MCF 10A (cell line): ENCODE measurements around the gene NQO1. TPM values are rescaled to one million over a fixed set of nuclear protein-coding genes. Genes with fewer than 3 reads are reported as not detected.

Experiments
- BruUV-seq: library from RNA; stranded (reverse); fragments of 400-500 nt; replicated peaks from 2 replicates; lab custom pipeline; 2021; lab: Mats Ljungman, UMichigan
- CTCF ChIA-PET: fragments of 300-600 bp; sonication (Branson Sonifier 250); formaldehyde crosslinking; extraction: SDS; loops from one replicate; lab custom pipeline; 2021; ENCODE audit warnings: antibody characterized with exemption, inconsistent platforms; lab: Yijun Ruan, JAX
- POLR2A ChIA-PET: fragments of 300-600, 350-650 bp; sonication (Branson Sonifier 250); formaldehyde crosslinking; extraction: SDS; loops from one replicate; lab custom pipeline; 2020; ENCODE audit warnings: antibody characterized with exemption, inconsistent platforms; lab: Yijun Ruan, JAX
- DNase-seq: peaks from one replicate; pipeline ENCODE4 v3.0.0-alpha.2; 2018; ENCODE audit not compliant: unreplicated experiment
- H3K27ac Mint-ChIP-seq: one replicate; pipeline ENCODE4 v1.8.0; 2022; ENCODE audit warnings: mild to moderate bottlenecking, low read depth, mixed read lengths; ENCODE audit not compliant: unreplicated experiment
- H3K27me3 Mint-ChIP-seq: one replicate; pipeline ENCODE4 v1.8.0; 2022; ENCODE audit warnings: mixed read lengths; ENCODE audit not compliant: insufficient read depth, unreplicated experiment
- H3K36me3 Mint-ChIP-seq: one replicate; pipeline ENCODE4 v1.8.0; 2022; ENCODE audit warnings: mild to moderate bottlenecking, moderate library complexity, mixed read lengths; ENCODE audit not compliant: insufficient read depth, unreplicated experiment
- H3K4me1 Mint-ChIP-seq: one replicate; pipeline ENCODE4 v1.8.0; 2022; ENCODE audit warnings: mixed read lengths; ENCODE audit not compliant: insufficient read depth, unreplicated experiment
- H3K4me3 Mint-ChIP-seq: one replicate; pipeline ENCODE4 v1.8.0; 2022; ENCODE audit warnings: mild to moderate bottlenecking, moderate library complexity, mixed read lengths; ENCODE audit not compliant: unreplicated experiment
- H3K9me3 Mint-ChIP-seq: one replicate; pipeline ENCODE4 v1.8.0; 2022; ENCODE audit warnings: mixed read lengths; ENCODE audit not compliant: unreplicated experiment
- CTCF ChIP-seq: fragments of 200-600 bp; IDR thresholded peaks from one replicate; pipeline ENCODE4 v1.8.0; 2022; ENCODE audit warnings: antibody characterized with exemption, mild to moderate bottlenecking; ENCODE audit not compliant: unreplicated experiment
- intact Hi-C: fragments of 100-400 bp; cut with micrococcal nuclease; formaldehyde crosslinking; loops from 2 replicates; pipeline ENCODE4 v1.14.1; 2022
- total RNA-seq: library from RNA; stranded (reverse); gene quantifications from 2 replicates; pipeline ENCODE4 v1.2.3, GENCODE V29; 2022

Gene NQO1
- total RNA-seq, 1 experiment from 2014 or later = 140 TPM

- no peaks in the 10 kb centered on the region for H3K9me3 Mint-ChIP-seq
- ChIA-PET POLR2A (interaction anchor here (1.0 to 1.2 kb wide), 2 partner anchors 33 kb away, joined by 3 to 6 read pairs; partner anchors contain the start of gene NOB1), CTCF (interaction anchor here (1.2 to 10.4 kb wide), 2 partner anchors 10 to 33 kb away, joined by 5 to 87 read pairs; partner anchors contain the start of gene NOB1)
- BruUV-seq = no TSS peak
- TF ChIP-seq CTCF = no peak
- peaks cover 23% of the 10 kb centered on the region for H3K36me3 Mint-ChIP-seq
- no peak for DNase-seq
- intact Hi-C loops = no loop called here
- no peaks in the 10 kb centered on the region for H3K27me3 Mint-ChIP-seq
- H3K27ac Mint-ChIP-seq = no peak overlapping the region
- peaks cover 8% of the 10 kb centered on the region for H3K4me1 Mint-ChIP-seq
- no peak overlapping the region for H3K4me3 Mint-ChIP-seq
Observed at GRCh38 chr16:69721441-69721957, 4.9 kb downstream of the NQO1 start.

GRCh38 chr16:69720822-69721430, 5.4 kb downstream of the NQO1 start:
- Mint-ChIP-seq H3K27me3 (no peaks in the 10 kb centered on the region), H3K4me1 (peaks cover 6% of the 10 kb centered on the region), H3K4me3 (no peak overlapping the region), H3K36me3 (peaks cover 17% of the 10 kb centered on the region), H3K27ac (no peak overlapping the region), H3K9me3 (no peaks in the 10 kb centered on the region)
- intact Hi-C loops = no loop called here
- no peak for TF ChIP-seq CTCF
- POLR2A ChIA-PET = interaction anchor here (1.0 kb wide), 1 partner anchor 33 kb away, joined by 3 read pairs; no protein-coding TSS in a partner anchor
- DNase-seq = no peak
- BruUV-seq = no TSS peak
- CTCF ChIA-PET = interaction anchor here (10.4 kb wide), 1 partner anchor 34 kb away, joined by 87 read pairs; the partner anchor contains the start of gene NOB1

GRCh38 chr16:69718111-69718764, 8.1 kb downstream of the NQO1 start:
- no peaks in the 10 kb centered on the region for H3K9me3 Mint-ChIP-seq
- intact Hi-C loops = no loop called here
- no peak for TF ChIP-seq CTCF
- H3K27ac Mint-ChIP-seq = no peak overlapping the region
- H3K27me3 Mint-ChIP-seq = no peaks in the 10 kb centered on the region
- H3K36me3 Mint-ChIP-seq = peaks cover 29% of the 10 kb centered on the region
- no TSS peak for BruUV-seq
- POLR2A ChIA-PET = interaction anchor here (2.5 kb wide), 1 partner anchor 36 kb away, joined by 6 read pairs; the partner anchor contains the start of gene NOB1
- no peak for DNase-seq
- no peak overlapping the region for H3K4me3 Mint-ChIP-seq
- no peaks in the 10 kb centered on the region for H3K4me1 Mint-ChIP-seq
- CTCF ChIA-PET = no interaction called here

- BruUV-seq = no TSS peak
- no peak overlapping the region for H3K27ac Mint-ChIP-seq
- CTCF ChIA-PET = interaction anchor here (0.6 to 0.7 kb wide), 2 partner anchors 53 to 104 kb away, joined by 3 read pairs; no protein-coding TSS in a partner anchor
- POLR2A ChIA-PET = interaction anchor here (2.5 to 3.2 kb wide), 2 partner anchors 8 to 38 kb away, joined by 6 to 19 read pairs; partner anchors contain the start of genes NOB1 and NQO1
- no peak for TF ChIP-seq CTCF
- no peak overlapping the region for H3K4me3 Mint-ChIP-seq
- H3K9me3 Mint-ChIP-seq = no peaks in the 10 kb centered on the region
- H3K27me3 Mint-ChIP-seq = no peaks in the 10 kb centered on the region
- H3K36me3 Mint-ChIP-seq = peaks cover 41% of the 10 kb centered on the region
- intact Hi-C loops = no loop called here
- peaks cover 3% of the 10 kb centered on the region for H3K4me1 Mint-ChIP-seq
- no peak for DNase-seq
Observed at GRCh38 chr16:69717066-69717465, 9.3 kb downstream of the NQO1 start.
